Adipocyte (in vitro differentiated cells): ENCODE measurements around the gene SEMA5A.
A peak's percentile ranks its signal among the peaks of the same experiment; 100 is the strongest.

Experiments
- DNase-seq: peaks from one replicate; pipeline ENCODE4 v3.0.0-alpha.2; 2015; ENCODE audit warnings: low read depth
- H3K27me3 ChIP-seq: replicated peaks from 2 replicates; pipeline ENCODE4 v1.7.0; 2013; ENCODE audit warnings: mild to moderate bottlenecking, low read length, moderate library complexity; ENCODE audit not compliant: control insufficient read depth, insufficient read depth
- H3K36me3 ChIP-seq: 2 replicates; pipeline ENCODE4 v1.7.0; 2013; ENCODE audit warnings: low read length, mild to moderate bottlenecking, moderate library complexity; ENCODE audit not compliant: control insufficient read depth, insufficient read depth, severe bottlenecking
- H3K4me1 ChIP-seq: 2 replicates; pipeline ENCODE4 v1.7.0; 2013; ENCODE audit warnings: mild to moderate bottlenecking, low read length, moderate library complexity; ENCODE audit not compliant: control insufficient read depth, insufficient read depth
- H3K4me3 ChIP-seq: 2 replicates; pipeline ENCODE4 v1.7.0; 2013; ENCODE audit warnings: mild to moderate bottlenecking, low read length, moderate library complexity
- H3K9ac ChIP-seq: 2 replicates; pipeline ENCODE4 v1.7.0; 2013; ENCODE audit warnings: mild to moderate bottlenecking, low read length, moderate library complexity
- H3K9me3 ChIP-seq: 2 replicates; pipeline ENCODE4 v1.7.0; 2013; ENCODE audit warnings: mild to moderate bottlenecking, low read length, moderate library complexity; ENCODE audit not compliant: control insufficient read depth

The SEMA5A gene

DNA sequence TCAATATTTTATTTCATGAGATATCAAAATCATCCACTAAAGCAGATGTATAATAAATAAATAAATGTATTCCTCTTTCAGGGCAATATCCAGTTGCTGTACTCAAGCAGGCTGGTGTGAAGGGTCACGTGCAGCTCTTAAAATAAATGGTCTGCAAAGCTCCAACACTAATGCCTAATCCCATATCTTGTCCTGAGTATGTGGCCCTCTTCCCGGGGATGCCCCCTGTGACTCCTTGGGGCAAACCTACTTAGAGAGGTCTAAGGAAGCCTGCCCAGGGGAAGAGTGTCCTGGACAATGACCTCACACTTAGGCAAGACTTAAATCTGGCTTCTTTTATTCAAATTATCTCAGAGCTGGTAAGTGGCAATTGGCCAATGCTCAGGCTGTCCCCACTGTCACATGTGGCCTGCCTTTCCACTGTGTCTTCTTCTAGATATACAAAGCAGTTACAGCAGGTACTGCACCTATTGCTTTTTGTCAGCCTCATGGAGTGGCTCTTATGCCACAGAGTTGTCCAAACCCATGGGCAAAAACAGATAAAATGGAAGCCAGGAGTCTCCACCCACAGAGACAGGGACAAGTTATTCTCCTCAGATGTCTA is 55.3 kb downstream of the SEMA5A start:
- no peak overlapping the region for H3K9ac ChIP-seq

DNA sequence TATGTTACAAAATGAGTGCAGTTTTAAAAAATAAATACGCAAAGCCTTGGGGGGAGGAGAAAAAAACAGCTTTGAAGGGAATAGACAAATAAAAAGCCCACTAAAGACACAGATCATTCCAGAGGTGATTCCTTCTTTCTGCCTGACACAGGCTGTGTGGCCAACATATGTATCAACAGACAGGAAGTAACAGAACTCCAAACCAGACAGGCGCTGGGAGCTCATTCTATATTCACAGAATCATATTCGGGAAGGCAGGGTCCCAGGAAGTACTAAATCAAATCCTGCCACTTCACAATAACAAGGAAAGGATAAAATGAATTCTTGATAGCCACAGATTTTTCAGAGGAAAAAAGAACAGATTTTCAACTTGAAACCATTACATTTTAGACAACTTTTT is 62.1 kb downstream of the SEMA5A start:
- Histone ChIP-seq H3K9me3 (no peaks in the 10 kb centered on the region), H3K27me3 (no peaks in the 10 kb centered on the region), H3K9ac (no peak overlapping the region), H3K4me3 (no peak overlapping the region), H3K36me3 (no peaks in the 10 kb centered on the region), H3K4me1 (no peaks in the 10 kb centered on the region)
- no peak for DNase-seq

More for the DNA sequence above, 55.3 kb downstream of the SEMA5A start:
- no peaks in the 10 kb centered on the region for H3K27me3 ChIP-seq
- no peak overlapping the region for H3K4me3 ChIP-seq
- no peak for DNase-seq
- H3K9me3 ChIP-seq = no peaks in the 10 kb centered on the region
- no peaks in the 10 kb centered on the region for H3K36me3 ChIP-seq
- no peaks in the 10 kb centered on the region for H3K4me1 ChIP-seq

DNA sequence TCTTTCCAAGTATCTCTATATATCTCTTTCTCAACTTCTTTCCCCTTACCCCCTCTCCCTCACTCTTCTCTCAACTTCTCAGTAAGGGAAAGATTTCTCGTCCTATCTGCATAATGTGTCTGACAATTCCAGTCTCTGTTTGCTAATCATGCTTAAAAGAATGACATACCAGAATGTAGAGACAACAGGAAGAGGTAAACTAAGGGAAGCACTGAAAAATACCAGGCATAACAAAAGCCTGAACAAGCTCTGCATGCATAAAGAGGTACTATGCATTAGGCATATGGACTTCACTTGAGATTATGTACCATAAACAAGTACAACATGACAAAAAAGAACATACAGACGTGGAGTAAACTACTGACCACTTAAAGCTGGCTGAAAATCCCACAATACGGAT is 62.6 kb downstream of the SEMA5A start:
- Histone ChIP-seq H3K4me3 (no peak overlapping the region), H3K9ac (no peak overlapping the region), H3K4me1 (no peaks in the 10 kb centered on the region), H3K36me3 (no peaks in the 10 kb centered on the region), H3K9me3 (peaks cover under 1% of the 10 kb centered on the region), H3K27me3 (no peaks in the 10 kb centered on the region)
- peak; percentile 57 for DNase-seq

DNA sequence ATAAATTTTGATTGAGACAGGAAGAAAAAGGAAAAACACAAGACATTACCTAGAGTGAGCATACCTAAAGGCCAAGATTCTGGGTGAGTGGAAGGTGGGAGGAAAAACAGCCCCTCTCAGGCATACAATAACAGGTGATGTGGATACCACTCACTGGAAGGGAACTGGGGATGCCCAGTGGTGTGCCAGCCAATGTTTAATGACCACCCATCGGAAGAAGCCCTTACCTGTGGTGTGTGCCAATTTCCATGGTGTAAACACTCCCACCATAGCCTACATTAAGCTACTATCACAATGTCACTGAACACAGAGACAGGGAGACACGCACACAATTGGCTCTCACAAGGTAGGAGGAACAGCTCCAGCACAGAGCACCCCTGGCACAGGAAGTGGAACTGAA is 63.5 kb downstream of the SEMA5A start:
- DNase-seq = no peak
- Histone ChIP-seq H3K4me3 (no peak overlapping the region), H3K9me3 (peaks cover 9% of the 10 kb centered on the region), H3K36me3 (no peaks in the 10 kb centered on the region), H3K9ac (no peak overlapping the region), H3K4me1 (no peaks in the 10 kb centered on the region), H3K27me3 (no peaks in the 10 kb centered on the region)

DNA sequence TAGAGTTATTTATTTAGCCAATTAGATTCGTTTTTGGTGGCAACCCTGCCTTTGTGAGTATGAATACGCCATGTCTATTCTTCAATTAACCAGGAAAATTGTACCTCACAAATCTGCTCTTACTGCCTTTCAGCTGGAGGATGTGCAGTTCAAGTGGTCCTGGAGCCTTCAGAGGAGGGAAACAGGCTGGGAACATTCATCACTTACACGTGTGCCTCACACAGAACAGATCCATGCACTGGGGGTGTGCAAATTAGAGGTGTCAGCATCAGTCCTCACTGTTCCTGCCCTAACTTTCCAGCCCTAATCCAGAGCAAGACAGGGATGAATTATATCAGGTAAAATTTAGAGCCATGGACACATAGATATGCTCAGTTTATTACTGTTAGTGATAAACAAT is 65.4 kb downstream of the SEMA5A start:
- H3K27me3 ChIP-seq = no peaks in the 10 kb centered on the region
- H3K4me1 ChIP-seq = no peaks in the 10 kb centered on the region
- no peak for DNase-seq
- H3K4me3 ChIP-seq = no peak overlapping the region
- no peak overlapping the region for H3K9ac ChIP-seq
- H3K36me3 ChIP-seq = no peaks in the 10 kb centered on the region
- peaks cover 16% of the 10 kb centered on the region for H3K9me3 ChIP-seq

DNA sequence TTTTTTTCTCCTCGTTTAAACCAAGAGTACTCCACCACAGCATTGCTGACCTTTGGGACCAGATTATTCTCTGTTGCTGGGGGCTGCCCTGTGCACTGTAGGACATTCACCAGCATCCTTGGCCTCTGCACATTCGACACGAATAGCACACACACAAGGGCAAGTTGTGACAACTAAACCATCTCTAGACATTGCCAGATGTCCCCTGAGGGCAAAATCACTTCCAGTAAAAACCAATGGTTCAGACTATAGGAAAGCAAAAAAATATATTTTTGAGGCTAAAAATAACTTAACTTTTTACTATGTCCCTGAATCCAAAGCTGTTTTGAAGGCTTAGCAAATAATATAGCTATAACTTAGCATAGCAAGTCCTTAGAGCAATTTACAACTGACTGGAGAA is 65.9 kb downstream of the SEMA5A start:
- no peaks in the 10 kb centered on the region for H3K36me3 ChIP-seq
- DNase-seq = peak; percentile 25
- H3K4me1 ChIP-seq = no peaks in the 10 kb centered on the region
- no peaks in the 10 kb centered on the region for H3K27me3 ChIP-seq
- H3K9me3 ChIP-seq = peaks cover 16% of the 10 kb centered on the region
- H3K9ac ChIP-seq = no peak overlapping the region
- no peak overlapping the region for H3K4me3 ChIP-seq

DNA sequence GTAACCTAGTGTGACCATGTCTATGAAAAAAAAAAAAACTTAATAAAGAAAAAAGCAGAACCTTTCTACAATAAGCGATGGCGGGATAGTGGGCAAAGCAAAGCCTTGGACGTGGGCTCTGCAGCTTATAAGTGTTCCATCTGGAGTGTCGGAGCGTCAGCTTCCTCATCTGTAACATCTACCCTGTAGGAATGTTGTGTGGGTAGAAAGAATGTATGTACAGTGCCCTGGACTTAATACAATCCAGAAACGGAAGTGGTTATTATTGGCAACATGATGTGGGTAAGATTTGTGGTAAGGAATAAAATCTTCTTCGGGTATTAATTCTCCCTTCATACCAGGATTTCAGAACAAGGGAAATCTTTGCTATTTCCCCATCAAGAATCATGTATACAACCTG is 66.5 kb downstream of the SEMA5A start:
- Histone ChIP-seq H3K36me3 (no peaks in the 10 kb centered on the region), H3K4me1 (no peaks in the 10 kb centered on the region), H3K9me3 (peaks cover 16% of the 10 kb centered on the region), H3K4me3 (no peak overlapping the region), H3K9ac (no peak overlapping the region), H3K27me3 (no peaks in the 10 kb centered on the region)
- peak; percentile 87 for DNase-seq

DNA sequence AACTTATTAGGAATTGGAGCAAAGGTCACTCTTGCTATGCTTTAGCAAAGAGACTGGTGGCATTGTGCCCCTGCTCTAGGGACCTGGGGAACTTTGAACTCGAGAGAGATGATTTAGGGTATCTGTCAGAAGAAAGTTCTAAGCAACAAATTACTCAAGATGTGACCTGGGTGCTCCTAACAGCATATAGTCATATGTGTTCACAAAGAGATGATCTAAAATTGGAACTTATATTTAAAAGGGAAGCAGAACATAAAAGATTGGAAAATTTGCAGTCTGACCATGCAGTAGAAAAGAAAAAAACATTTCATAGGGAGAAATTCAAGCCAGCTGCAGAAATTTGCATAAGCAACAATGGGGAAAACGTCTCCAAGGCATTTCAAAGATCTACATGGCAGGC is 68.3 kb downstream of the SEMA5A start:
- DNase-seq = no peak
- H3K27me3 ChIP-seq = no peaks in the 10 kb centered on the region
- H3K9me3 ChIP-seq = peaks cover 16% of the 10 kb centered on the region
- no peaks in the 10 kb centered on the region for H3K36me3 ChIP-seq
- H3K9ac ChIP-seq = no peak overlapping the region
- no peaks in the 10 kb centered on the region for H3K4me1 ChIP-seq
- H3K4me3 ChIP-seq = no peak overlapping the region

DNA sequence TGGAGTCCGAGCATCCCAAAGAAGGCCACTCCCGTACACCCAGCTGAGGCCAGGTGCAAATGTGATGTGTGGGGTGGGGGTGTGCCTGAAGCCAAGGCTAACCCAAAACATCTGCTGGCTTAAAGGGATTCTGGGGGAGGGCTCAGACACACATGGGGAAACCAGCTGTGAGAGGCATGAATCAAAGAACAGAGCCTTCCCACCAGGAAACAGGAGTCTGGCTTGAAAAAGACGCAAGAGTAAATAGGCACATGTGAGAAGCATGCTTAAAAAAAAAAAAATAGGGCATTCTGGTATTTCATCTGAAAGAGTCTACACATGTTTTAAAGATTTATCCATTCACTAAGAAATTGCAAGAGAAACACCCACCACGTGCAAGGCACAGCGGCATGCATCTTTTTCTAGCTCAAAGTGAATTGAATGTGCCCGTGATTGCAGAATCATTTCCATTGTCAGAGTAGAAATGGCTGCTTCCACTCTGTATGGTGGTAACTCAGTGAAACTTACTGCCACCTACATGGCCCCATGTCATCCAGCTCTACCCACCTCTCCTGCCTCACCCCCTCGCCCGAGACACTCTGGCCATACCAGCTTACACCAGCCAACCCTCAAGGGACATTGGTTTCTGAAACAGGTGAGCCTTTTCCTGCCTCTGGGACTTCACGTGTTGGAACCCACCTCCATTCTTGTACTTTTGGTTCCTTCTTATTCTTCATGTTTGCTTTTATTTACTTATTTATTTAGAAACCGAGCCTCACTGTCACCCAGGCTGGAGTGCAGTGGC is 71.5 kb downstream of the SEMA5A start:
- DNase-seq = no peak
- Histone ChIP-seq H3K4me3 (no peak overlapping the region), H3K9me3 (peaks cover 16% of the 10 kb centered on the region), H3K9ac (no peak overlapping the region), H3K27me3 (no peaks in the 10 kb centered on the region), H3K36me3 (no peaks in the 10 kb centered on the region), H3K4me1 (no peaks in the 10 kb centered on the region)

DNA sequence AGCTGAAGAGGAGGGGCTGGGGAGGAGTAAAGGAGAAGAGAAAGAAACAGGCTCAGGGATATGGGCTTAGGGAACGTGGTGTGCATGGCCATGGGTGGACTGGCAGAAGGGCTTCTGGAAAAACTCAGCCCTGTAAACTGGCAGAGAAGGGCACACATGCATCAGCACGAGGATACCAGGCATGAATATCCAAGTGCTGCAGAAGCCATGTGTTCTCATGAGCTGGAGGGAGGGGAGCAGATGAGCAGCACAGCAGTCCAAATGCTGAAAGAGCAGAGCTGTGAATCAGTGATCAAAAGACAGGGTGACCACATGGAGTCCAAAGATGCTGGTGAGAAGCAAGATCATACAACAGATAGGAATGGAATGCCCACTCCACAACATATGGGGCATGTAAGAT is 72.3 kb downstream of the SEMA5A start:
- Histone ChIP-seq H3K27me3 (no peaks in the 10 kb centered on the region), H3K9me3 (peaks cover 16% of the 10 kb centered on the region), H3K4me3 (no peak overlapping the region), H3K4me1 (peaks cover under 1% of the 10 kb centered on the region), H3K36me3 (no peaks in the 10 kb centered on the region), H3K9ac (no peak overlapping the region)
- DNase-seq = peak; percentile 7

DNA sequence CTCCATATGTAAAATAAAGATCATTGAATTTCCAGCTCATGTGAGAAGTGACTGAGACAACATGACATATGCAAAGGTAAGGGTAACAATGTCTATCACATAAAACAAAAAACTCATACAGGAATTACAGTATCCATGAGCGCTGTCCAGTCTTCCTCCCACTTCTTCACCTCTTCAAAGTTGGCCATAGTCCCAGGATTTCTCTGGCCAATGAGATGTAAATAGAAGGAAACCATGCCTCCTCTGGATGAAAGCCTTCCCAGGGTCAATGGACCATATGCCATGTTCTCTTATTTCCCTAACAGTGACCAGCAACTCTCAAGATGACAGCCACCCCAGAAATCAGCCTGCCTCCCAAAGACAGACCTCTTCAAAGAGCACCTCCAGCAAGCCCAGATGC is 75.5 kb downstream of the SEMA5A start:
- H3K27me3 ChIP-seq = no peaks in the 10 kb centered on the region
- H3K4me3 ChIP-seq = no peak overlapping the region
- H3K9ac ChIP-seq = no peak overlapping the region
- H3K4me1 ChIP-seq = peaks cover 24% of the 10 kb centered on the region
- no peaks in the 10 kb centered on the region for H3K9me3 ChIP-seq
- no peak for DNase-seq
- no peaks in the 10 kb centered on the region for H3K36me3 ChIP-seq

DNA sequence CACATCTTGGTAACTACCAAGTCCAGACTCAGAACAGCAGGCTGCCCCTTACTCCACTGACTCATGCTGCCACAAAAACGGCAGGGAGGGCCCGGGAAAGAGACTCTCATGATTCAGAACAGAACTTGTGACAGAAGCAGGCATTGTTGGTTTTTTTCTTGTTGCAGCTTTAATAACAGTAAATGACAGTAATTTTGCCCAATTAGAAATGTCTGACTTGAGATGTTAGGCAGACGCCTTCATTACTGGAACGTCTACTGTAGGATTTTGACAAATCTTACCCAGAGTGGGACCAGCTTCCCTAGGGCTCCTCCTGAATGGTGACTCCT is 77.9 kb downstream of the SEMA5A start:
- Histone ChIP-seq H3K4me1 (peaks cover 24% of the 10 kb centered on the region), H3K4me3 (peak overlapping the region; percentile 54), H3K9ac (peak overlapping the region; percentile 71), H3K9me3 (no peaks in the 10 kb centered on the region), H3K27me3 (no peaks in the 10 kb centered on the region), H3K36me3 (no peaks in the 10 kb centered on the region)
- peak; percentile 89 for DNase-seq
